Measurements from ENCODE around the gene EEF1A1.

DNA sequence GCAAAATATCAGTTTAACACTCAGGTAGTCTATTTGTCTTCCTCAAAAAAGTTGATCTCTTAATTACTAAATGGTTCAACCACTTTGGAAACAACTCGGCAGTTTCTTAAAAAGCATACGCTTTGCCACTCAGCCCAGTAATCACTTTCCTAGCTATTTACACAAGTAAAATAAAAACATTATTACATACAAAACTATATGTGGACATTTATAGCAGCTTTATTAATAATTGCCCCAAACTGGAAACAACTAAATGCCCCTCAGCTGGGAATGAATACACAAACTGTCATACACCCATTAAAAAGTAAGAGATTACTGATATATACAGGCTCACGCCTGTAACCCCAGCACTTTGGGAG lies 7.4 kb downstream of the EEF1A1 start:
- TF ChIP-seq CTCF (IDR thresholded peaks at IDR 0.05; ENCODE audit: insufficient read depth, low read depth, low read length) (no peak), EZH2 (IDR thresholded peaks at IDR 0.05; ENCODE audit: insufficient read depth, low read length) (no peak)
